HG02970 (cell line): ENCODE measurements around the gene TRIM42.

Experiments
- ATAC-seq: cut with Tn5 transposase; IDR thresholded peaks from one replicate; pipeline ENCODE4 v1.9.1; 2021; ENCODE audit warnings: mild to moderate bottlenecking, moderate library complexity, moderate number of reproducible peaks; ENCODE audit not compliant: unreplicated experiment, low FRiP score

The TRIM42 gene

GRCh38 chr3:140709751-140710150 is 31.9 kb downstream of the TRIM42 start:
- ATAC-seq, result no peak

DNA sequence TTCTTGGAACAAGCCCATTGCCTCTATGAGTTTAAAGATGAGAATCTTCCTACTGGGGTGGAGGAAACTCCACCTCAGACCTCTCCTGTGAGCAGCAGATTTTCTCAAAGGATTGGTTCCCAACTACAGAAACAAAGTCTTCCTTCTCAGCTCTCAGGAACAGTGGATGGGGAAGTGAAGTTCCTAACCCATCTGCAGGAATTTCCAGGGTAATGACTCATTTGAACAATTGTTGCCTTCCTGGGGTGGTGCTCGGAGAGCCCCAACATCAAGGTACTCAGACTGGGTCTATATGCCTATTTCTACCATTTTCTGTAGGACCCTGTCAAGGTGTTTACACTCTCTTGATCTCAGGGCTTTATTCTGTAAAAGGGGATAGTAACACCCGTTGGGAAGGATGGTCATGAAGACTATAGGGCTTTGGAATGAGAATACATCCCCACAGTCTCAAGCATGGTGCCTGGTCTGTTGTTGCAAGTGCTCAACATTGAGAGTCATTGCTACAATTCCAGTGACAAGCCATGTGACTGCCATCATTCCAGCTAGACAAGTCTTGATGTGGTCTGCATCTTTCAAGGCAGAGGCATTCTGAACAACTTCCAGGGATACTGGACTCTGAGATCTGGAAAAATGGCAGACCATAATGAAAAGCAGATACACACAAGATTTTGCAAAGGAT is 33.0 kb downstream of the TRIM42 start:
- no peak for ATAC-seq

DNA sequence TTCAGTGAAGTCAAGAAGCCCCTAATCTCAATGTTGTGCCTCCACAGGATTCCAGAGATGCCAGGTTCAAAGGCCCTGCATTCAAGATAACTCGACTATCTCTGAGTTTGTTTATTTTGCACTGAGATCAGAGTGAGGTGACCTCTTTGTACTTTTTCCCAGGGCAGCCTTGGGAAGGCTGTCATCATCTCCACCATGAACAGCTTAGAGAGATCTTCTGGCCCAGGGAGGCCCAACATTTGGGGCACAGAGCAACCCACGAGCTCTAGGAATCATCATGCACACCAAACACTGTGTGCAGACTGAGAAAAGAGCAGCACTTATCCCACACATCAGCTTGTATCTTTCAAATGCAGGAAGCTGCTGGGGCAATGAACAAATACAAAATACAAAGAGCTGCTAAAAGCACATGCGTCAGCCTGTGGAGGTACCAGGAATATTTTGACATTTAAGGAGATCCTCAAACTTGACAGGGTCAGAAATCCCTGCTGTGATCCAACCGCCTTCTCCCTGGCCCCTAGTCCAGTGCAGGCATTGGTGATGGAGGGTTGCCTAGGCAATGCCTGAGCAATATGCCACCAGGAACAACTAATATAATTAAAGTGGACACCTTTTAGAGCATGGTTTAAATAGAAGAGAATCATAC is 33.6 kb downstream of the TRIM42 start:
- no peak for ATAC-seq

- ATAC-seq, result no peak
Observed at GRCh38 chr3:140712301-140712700, 34.4 kb downstream of the TRIM42 start.

- ATAC-seq, result no peak
Observed at GRCh38 chr3:140715035-140715434, 37.2 kb downstream of the TRIM42 start.

DNA sequence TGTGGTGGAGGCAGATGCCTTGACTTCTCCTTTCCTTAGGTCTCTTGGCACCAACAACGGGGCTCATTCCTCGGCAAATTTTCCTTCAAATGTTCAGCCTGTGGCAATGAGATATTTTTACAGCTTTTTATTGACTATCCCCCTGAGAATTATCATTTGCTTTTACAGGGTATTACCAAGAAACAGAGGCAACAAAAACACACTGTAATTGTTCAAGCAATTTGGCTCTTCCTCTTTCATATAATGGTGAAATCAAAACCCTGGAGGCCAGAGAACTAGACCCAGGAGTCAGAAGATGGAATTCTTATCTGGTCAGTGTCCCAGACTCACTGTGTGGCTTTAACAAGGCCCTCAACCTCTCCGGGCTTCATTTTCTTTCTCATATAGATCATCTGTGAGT is 40.1 kb downstream of the TRIM42 start:
- no peak for ATAC-seq

- ATAC-seq, result no peak
Observed at GRCh38 chr3:140719841-140720614, 42.2 kb downstream of the TRIM42 start.

- no peak for ATAC-seq
Observed at GRCh38 chr3:140723576-140723975, 45.7 kb downstream of the TRIM42 start.

GRCh38 chr3:140724856-140725812 is 47.3 kb downstream of the TRIM42 start:
- ATAC-seq, result peak; percentile 80

DNA sequence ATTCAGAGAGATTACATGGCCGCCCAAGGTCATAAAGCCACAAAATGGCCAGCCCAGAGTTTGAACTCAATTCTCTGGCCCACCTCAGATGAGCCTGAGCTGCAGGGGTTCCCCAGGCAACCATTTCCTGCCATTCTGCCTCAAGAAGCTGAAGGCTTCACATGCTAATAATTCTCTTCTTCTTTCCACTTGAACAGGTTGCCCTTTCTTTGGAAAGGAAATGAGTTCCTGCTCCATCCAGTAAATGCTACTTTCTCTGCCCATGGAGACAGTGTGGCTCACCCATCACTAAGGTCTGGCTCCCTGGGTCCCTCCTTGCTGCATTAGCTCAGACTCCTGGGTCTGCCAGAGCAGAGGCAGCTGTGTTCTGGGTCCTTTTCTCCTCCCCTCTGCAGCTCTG is 48.2 kb downstream of the TRIM42 start:
- ATAC-seq, result peak; percentile 7

DNA sequence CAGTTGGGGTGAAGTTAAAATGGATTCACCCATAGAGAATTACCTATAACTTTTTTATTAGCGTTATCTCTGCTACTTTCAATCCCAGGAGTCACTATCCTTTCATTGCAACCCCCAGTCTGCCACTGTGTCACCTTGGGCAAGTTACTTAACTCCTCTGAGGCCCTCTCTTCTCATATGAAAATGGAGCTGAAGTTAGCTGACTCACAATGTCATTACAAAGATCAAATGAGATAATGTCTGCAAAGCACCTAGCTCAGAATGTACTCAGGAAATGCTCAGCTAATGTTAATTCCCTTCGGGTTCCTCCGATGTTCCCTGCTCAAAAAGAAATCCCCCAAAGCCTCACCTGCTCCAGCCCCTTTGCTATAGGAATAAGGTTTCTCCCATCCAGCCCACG is 50.0 kb downstream of the TRIM42 start:
- ATAC-seq, result no peak

GRCh38 chr3:140731440-140732119 is 53.7 kb downstream of the TRIM42 start:
- no peak for ATAC-seq

DNA sequence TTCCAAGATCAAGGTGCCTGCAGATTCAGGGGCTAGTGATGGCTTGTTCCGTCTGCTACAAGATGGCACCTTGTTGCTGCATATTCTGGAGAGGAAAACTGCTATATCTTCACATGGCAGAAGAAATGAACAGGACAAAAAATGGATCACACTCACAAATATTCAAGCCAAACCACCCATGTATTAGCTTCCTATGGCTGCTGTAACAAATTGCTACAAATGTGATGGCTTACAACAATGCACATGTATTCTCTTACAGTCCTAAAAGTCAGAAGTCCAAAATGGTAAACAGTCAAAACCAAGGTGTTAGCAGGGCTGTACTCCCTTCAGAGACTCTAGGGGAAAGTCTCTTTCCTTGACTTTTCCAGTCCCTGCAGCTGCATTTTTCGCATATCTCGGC is 55.8 kb downstream of the TRIM42 start:
- no peak for ATAC-seq

DNA sequence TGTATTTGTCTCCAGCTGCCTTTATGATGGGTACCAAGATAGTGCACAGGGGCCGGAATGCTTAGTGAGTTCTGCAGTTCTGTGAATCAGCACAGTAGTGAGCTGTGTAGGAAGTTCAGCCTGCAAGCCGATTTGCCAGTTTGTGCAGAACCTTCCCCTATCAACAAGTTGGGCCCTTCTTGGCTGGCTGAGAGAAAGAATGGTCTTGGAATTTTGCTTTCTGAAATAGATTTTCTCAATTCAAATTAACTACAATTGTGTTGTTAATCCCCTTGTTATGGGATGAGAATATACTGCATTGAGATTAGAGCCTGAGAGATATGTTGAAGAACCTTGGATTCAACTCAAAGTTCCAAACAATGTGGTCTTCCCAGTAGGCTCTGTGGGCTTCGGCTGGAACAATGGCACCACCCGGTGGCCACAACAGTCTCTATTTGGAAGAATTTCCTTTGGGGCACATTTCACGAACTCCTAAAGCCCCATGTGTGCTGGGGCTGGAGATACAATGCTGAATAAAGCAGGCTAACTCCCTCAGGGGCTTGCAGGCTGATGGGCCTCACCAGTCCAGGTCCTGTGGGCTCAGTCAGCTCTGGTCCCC is 59.1 kb downstream of the TRIM42 start:
- ATAC-seq, result no peak

- ATAC-seq, result no peak
Observed at GRCh38 chr3:140742116-140742515, 64.3 kb downstream of the TRIM42 start.

GRCh38 chr3:140748171-140748570 is 70.3 kb downstream of the TRIM42 start:
- no peak for ATAC-seq

DNA sequence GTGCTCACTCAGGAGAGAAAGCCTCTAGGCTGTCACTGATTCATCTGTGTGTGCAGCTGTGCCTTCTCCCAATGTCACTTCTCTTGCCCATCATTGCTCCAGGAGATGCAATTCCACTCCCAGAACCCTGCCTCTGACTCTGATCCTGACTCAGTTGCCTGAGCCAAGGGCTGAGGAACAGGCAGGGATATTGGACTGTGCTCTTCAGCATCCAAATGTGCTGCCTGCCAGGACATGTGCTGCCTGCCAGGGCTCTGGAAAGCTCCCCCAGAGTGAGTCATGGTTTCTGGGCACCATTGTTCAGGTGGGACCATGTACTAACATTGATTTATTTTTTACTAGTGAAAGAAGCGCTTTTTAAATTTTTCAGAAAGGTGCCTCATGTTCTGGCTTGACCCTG is 71.0 kb downstream of the TRIM42 start:
- no peak for ATAC-seq
